ACC112 (cell line): ENCODE results near the gene MSANTD1.

Source experiments
- H2AFZ ChIP-seq: fragments of 200-600 bp; sonication (generic); one replicate; pipeline ENCODE4 v1.6.0; 2017; ENCODE audit warnings: antibody characterized with exemption, low read length; ENCODE audit not compliant: unreplicated experiment
- H3K27ac ChIP-seq: fragments of 200-600 bp; sonication (generic); 2 replicates; pipeline ENCODE4 v1.5.1; 2014; ENCODE audit warnings: low read depth, mild to moderate bottlenecking, antibody characterized with exemption, low read length, moderate library complexity
- H3K27me3 ChIP-seq: fragments of 200-600 bp; sonication (generic); 2 replicates; pipeline ENCODE4 v1.6.1; 2014; ENCODE audit warnings: mild to moderate bottlenecking, antibody characterized with exemption, low read length, moderate library complexity, mixed read lengths; ENCODE audit not compliant: insufficient read depth
- H3K36me3 ChIP-seq: fragments of 200-600 bp; sonication (generic); 2 replicates; pipeline ENCODE4 v1.6.1; 2016; ENCODE audit warnings: mild to moderate bottlenecking, antibody characterized with exemption, low read length, moderate library complexity, mixed read lengths; ENCODE audit not compliant: insufficient read depth
- H3K4me1 ChIP-seq: fragments of 200-600 bp; sonication (generic); one replicate; pipeline ENCODE4 v1.6.1; 2016; ENCODE audit warnings: low read length, mixed read lengths; ENCODE audit not compliant: insufficient read depth, unreplicated experiment, control insufficient read depth
- H3K4me3 ChIP-seq: fragments of 200-600 bp; sonication (generic); 2 replicates; pipeline ENCODE4 v1.5.1; 2014; ENCODE audit warnings: mild to moderate bottlenecking, low read depth, low read length
- H3K79me2 ChIP-seq: fragments of 200-600 bp; sonication (generic); one replicate; pipeline ENCODE4 v1.6.0; 2016; ENCODE audit warnings: low read length; ENCODE audit not compliant: control insufficient read depth, unreplicated experiment, insufficient read depth

The MSANTD1 gene

DNA sequence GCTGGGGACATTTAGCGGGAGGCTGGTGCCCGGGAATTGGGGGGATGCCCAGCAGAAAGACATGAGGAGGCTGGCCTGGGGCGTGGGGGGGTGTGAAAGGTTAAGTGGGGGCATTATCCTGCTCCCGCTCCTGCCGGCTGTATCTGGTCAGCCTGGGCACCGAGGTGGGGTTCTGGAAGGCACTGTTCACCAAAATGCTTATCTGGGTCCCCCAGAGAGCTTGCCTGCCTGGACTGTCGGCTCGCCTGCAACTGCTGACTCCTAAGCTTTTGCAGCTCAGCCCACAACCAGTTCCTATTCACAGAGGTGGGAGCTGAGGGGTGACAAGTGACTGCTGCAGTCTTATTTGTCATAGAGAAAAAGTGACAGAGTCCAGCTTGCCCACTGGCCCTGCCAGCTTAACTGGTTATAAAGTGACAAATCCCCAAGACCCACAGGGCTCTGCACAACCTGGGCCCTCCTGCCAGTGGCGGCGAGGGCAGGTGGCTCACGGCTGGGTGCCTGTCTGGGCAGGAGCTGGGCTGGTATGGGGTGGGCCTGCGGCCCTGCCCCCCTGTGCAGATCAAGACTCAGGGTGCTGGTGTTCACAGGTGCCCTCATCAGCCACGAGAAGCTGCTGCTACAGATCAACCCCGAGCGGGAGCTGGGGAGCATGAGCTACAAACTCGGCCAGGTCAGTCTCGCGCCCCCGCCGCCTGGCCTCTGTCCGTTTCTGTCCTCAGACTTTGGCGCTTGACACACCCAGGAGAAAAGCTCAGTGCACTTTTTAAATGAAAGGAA lies 23.7 kb upstream of the MSANTD1 start:
- H3K79me2 ChIP-seq = no peaks in the 10 kb centered on the region
- H3K27ac ChIP-seq = no peak overlapping the region
- no peak overlapping the region for H2AFZ ChIP-seq
- no peaks in the 10 kb centered on the region for H3K4me1 ChIP-seq
- H3K27me3 ChIP-seq = no peaks in the 10 kb centered on the region
- no peak overlapping the region for H3K4me3 ChIP-seq
- peaks cover 8% of the 10 kb centered on the region for H3K36me3 ChIP-seq

DNA sequence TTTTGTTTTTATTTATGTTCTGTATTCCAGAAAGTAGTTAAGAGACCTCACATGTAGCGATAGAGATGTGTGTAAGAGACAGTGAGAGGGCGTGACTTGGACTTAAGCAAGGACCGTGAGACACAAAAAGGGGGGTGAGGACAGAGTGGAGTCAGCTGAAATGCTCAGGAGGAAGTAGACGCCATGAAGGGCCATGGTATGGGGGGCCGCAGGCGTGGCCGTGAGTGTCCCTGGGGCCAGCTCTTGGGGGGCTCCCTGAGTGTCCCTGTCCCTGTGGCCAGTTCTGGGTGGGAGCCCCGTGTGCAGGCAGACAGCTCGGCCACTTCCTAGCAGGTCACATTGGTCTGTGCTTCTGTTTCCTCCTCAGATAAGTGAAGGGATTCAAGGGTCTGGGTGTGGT lies 23.0 kb upstream of the MSANTD1 start:
- no peak overlapping the region for H3K4me3 ChIP-seq
- no peak overlapping the region for H2AFZ ChIP-seq
- no peak overlapping the region for H3K27ac ChIP-seq
- no peaks in the 10 kb centered on the region for H3K79me2 ChIP-seq
- H3K36me3 ChIP-seq = peaks cover 15% of the 10 kb centered on the region; the same call in 1 of the 2 replicates
- no peaks in the 10 kb centered on the region for H3K27me3 ChIP-seq
- no peaks in the 10 kb centered on the region for H3K4me1 ChIP-seq

DNA sequence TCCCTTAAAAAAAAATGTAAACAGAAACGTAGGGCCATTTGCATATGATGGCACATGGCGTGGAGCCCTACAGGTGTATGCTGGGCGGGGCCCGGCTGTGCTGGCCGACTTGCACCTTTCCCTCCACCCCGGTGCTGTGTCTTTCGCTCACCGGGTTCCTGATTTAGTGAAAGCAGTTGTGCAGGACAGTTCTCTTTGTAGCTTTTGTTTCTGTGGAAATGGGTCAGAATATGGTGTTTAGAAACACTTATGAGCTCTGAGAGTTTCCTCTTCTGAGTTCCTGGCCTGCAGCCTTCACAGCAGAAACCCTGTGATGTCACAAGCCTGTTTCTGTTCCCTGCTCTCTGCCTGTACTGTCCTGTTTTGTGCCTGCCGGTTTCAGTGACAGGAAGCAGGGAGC lies 22.5 kb upstream of the MSANTD1 start:
- H3K27me3 ChIP-seq = no peaks in the 10 kb centered on the region
- no peak overlapping the region for H3K4me3 ChIP-seq
- H3K4me1 ChIP-seq = peaks cover 4% of the 10 kb centered on the region
- no peaks in the 10 kb centered on the region for H3K79me2 ChIP-seq
- H3K27ac ChIP-seq = no peak overlapping the region
- H2AFZ ChIP-seq = no peak overlapping the region
- peaks cover 17% of the 10 kb centered on the region; the same call in 1 of the 2 replicates for H3K36me3 ChIP-seq

DNA sequence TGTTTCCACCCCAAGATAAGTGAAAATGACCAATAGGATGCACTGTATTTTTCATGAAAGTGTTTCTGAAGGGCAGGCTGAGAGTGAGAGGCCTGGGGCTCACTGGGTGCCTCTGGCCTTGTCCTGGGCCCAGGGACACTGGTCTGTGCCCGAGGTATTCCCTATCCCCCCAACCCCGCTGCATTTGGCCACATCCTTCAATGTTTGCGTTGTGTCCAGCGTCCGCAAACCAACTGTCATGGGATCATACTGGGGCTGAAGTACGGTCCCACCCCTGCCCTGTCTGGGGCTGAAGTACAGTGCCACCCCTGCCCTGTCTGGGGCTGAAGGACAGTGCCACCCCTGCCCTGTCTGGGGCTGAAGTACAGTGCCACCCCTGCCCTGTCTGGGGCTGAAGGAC lies 22.0 kb upstream of the MSANTD1 start:
- Histone ChIP-seq H3K4me3 (no peak overlapping the region), H3K4me1 (peaks cover 5% of the 10 kb centered on the region), H3K79me2 (no peaks in the 10 kb centered on the region), H3K27ac (no peak overlapping the region), H3K36me3 (peaks cover 17% of the 10 kb centered on the region; the same call in 1 of the 2 replicates), H2AFZ (no peak overlapping the region), H3K27me3 (no peaks in the 10 kb centered on the region)

DNA sequence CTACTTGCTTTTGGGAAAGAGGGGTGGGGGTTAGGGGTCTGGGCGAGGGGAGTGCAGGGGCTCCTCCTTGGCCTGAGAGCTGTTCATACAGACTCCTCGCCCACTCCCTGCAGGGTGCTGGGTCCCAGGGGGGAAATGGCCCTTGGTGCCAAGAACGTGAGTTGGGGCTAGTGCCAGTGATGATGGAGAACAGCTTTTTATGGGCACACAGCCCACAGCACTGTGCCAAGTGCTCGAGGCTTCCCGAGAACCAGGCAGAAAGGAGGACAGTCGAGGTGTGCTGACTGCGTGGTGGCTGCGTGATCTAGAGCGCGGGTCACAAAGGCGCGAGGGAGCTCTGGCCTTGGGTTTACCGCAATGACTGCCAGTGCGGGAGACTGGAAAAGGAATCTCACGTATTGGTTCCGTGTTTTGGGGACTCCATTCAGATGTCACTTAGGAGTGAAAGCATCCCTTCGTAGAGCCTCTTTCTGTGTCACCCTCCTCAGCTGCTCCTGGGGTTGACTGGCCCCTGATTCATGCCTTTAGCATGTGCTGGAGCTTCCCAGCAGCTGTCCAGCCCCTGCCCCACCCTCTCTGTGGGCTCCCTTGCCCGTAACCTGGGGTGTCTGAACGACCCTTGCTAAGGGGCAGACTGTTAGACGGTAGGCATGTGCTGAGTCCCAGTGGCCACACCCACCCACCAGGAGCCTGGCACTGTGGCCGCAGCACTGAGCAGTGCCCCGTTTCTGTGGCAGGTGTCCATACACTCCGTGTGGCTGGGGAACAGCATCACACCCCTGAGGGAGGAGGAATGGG lies 20.9 kb upstream of the MSANTD1 start:
- Histone ChIP-seq H3K36me3 (peaks cover 17% of the 10 kb centered on the region; the same call in 1 of the 2 replicates), H3K79me2 (no peaks in the 10 kb centered on the region), H3K4me1 (peaks cover 5% of the 10 kb centered on the region), H3K27ac (no peak overlapping the region), H3K27me3 (no peaks in the 10 kb centered on the region), H3K4me3 (no peak overlapping the region), H2AFZ (no peak overlapping the region)

DNA sequence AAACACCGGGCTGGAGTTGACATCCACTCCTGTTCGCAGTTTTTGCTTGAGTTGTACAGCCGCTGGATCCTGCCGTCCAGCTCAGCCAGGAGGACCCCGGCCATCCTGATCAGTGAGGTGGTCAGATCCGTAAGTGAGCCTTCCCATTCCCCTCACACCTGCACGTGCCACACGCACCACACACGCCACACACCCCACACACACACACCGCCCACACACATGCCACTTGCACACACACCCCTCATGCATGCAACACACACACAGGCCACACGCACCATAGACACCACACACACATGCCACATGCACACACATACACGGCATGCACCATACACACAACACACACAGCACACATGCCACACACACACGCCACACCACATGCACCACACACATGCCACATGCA lies 20.1 kb upstream of the MSANTD1 start:
- no peak overlapping the region for H3K27ac ChIP-seq
- no peaks in the 10 kb centered on the region for H3K27me3 ChIP-seq
- peaks cover 17% of the 10 kb centered on the region; the same call in 1 of the 2 replicates for H3K36me3 ChIP-seq
- H3K4me3 ChIP-seq = no peak overlapping the region
- H3K4me1 ChIP-seq = peaks cover 5% of the 10 kb centered on the region
- no peak overlapping the region for H2AFZ ChIP-seq
- H3K79me2 ChIP-seq = no peaks in the 10 kb centered on the region

DNA sequence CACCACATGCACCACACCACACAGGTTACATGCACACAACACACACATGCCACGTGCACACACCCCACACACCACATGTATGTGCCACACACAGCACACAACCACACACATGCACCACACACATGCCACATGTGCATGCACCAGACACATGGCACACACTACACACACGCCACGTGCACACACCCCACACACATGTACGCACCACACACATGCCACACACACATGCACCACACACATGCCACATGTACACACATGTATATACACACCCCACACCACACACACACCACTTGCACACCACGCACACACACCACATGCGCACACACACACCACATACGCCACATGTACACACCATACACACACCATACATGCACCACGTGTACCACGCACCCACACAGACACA lies 19.6 kb upstream of the MSANTD1 start:
- H3K36me3 ChIP-seq = peaks cover 17% of the 10 kb centered on the region; the same call in 1 of the 2 replicates

DNA sequence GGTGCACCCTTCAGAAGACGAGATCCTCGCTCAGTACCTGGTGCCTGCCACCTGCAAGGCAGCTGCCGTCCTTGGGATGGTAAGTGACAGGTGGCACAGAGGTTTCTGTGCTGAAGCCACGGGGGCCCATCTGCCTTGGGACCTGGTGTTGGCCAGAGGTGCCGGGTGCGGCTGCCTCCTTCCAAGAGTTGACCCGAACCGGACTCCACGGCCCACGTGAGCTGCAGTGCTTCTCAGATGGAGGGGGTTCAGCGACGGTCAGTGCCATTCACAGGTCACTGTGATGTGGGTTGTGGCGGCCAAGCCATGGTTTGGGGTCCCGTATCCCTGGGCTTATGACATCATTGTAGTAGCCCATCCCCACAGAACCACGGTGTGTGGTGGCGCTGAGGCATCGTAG lies 19.0 kb upstream of the MSANTD1 start:
- Histone ChIP-seq H3K27me3 (no peaks in the 10 kb centered on the region), H3K4me3 (no peak overlapping the region), H3K36me3 (peaks cover 17% of the 10 kb centered on the region; the same call in 1 of the 2 replicates), H3K79me2 (no peaks in the 10 kb centered on the region), H3K4me1 (peaks cover 5% of the 10 kb centered on the region), H2AFZ (no peak overlapping the region), H3K27ac (no peak overlapping the region)

More for the DNA sequence above, 19.6 kb upstream of the MSANTD1 start:
- Histone ChIP-seq H3K79me2 (no peaks in the 10 kb centered on the region), H2AFZ (no peak overlapping the region), H3K27ac (no peak overlapping the region), H3K4me3 (no peak overlapping the region), H3K27me3 (no peaks in the 10 kb centered on the region), H3K4me1 (peaks cover 5% of the 10 kb centered on the region)

DNA sequence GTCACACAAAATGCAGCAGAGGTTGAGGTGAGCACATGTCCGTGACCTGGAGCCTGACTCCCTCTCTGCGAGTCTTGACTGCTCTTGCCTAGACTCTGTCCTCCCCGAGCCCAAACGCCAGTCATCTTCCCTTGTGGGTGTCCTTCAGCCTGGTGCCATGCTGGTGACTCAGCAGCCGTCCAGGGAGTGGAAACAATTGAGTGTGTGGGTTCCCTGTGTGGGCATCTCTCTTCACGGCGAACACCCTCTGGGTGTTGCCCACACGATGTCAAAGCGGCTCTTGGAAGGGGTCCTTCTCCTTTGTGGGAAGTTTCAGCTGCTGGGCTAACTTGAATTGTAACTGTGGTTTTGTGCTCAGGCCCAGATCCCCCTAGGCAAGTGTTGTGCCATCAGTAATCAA lies 17.5 kb upstream of the MSANTD1 start:
- H2AFZ ChIP-seq = no peak overlapping the region
- peaks cover 5% of the 10 kb centered on the region for H3K4me1 ChIP-seq
- no peaks in the 10 kb centered on the region for H3K27me3 ChIP-seq
- H3K4me3 ChIP-seq = no peak overlapping the region
- no peak overlapping the region for H3K27ac ChIP-seq
- peaks cover 17% of the 10 kb centered on the region; the same call in 1 of the 2 replicates for H3K36me3 ChIP-seq
- no peaks in the 10 kb centered on the region for H3K79me2 ChIP-seq

DNA sequence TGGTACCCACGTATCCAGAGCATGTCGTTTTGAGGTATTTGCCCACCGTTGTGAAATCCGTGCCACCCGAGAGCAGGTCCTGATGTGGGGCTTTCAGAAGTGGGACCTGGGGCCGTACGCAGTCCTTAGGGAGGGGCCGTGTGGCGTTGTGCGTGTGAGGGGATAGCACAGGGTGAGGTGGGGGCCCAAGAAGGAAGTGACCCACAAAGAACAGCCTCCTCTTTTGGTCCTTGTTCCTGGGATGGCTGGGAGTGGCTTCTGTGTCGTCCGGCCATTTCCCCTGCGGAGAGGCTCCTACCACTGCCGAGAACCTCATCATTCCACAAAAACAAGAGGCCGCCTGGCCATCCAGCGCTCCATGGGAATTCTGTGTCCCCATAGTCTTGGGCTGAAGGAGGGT lies 17.0 kb upstream of the MSANTD1 start:
- no peak overlapping the region for H2AFZ ChIP-seq
- H3K36me3 ChIP-seq = peaks cover 17% of the 10 kb centered on the region; the same call in 1 of the 2 replicates
- H3K27ac ChIP-seq = no peak overlapping the region
- peaks cover 5% of the 10 kb centered on the region for H3K4me1 ChIP-seq
- no peaks in the 10 kb centered on the region for H3K27me3 ChIP-seq
- no peak overlapping the region for H3K4me3 ChIP-seq
- H3K79me2 ChIP-seq = no peaks in the 10 kb centered on the region
